Stomach (tissue), 4 donors: ENCODE results near the gene OSTM1.

ENCODE experiments used
- EP300 ChIP-seq: sonication (generic); formaldehyde crosslinking; IDR thresholded peaks from one replicate; pipeline ENCODE4 v1.6.1; 2017; ENCODE audit warnings: antibody characterized with exemption
- TF ChIP-seq, protein P1 (sequence below), 7 experiments: fragments of 450-650 bp in 4 of 7; fragments of 200-600 bp in 3 of 7; sonication (generic) in 3 of 7; IDR thresholded peaks; one replicate each; pipeline ENCODE4 v1.5.1; 2016 to 2019; ENCODE audit warnings: antibody characterized with exemption in 7 of 7, control low read depth in 2 of 7, mild to moderate bottlenecking in 1 of 7

DNA sequence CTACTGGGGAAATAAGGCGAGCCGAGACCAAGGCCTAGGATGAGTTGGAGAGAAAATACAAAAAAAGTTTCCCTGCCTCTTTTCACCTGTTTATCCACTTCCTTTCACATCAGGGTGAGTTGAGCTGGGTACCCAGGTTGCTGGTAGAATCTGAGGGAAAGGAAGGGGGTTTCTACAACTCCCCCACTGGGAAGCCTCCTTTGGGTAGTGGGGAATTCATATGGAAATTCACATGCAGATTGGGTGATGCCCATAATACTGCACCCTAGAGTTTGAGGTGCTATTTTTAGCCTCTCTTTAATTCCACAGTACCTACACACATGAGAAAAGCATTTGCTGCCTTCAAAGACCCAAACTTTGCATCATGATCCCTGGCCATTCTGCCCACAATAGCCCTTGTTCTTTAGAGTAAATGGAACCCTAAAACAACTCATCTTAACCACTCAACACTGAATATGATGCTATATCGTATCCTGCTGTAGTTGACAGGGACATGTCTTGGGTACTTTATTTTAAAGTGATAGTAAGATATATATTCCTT is 2.7 kb downstream of the OSTM1 start:
- TF ChIP-seq, protein P1, sequence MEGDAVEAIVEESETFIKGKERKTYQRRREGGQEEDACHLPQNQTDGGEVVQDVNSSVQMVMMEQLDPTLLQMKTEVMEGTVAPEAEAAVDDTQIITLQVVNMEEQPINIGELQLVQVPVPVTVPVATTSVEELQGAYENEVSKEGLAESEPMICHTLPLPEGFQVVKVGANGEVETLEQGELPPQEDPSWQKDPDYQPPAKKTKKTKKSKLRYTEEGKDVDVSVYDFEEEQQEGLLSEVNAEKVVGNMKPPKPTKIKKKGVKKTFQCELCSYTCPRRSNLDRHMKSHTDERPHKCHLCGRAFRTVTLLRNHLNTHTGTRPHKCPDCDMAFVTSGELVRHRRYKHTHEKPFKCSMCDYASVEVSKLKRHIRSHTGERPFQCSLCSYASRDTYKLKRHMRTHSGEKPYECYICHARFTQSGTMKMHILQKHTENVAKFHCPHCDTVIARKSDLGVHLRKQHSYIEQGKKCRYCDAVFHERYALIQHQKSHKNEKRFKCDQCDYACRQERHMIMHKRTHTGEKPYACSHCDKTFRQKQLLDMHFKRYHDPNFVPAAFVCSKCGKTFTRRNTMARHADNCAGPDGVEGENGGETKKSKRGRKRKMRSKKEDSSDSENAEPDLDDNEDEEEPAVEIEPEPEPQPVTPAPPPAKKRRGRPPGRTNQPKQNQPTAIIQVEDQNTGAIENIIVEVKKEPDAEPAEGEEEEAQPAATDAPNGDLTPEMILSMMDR (IDR thresholded peaks at IDR 0.05) = no peak
- no peak for TF ChIP-seq EP300
